ENCODE data around the gene MANBA. TPM values are rescaled to one million over a fixed set of nuclear protein-coding genes. Genes with fewer than 3 reads are reported as not detected.

MANBA gene
- total RNA-seq, 2 donors from 2014 or later, result 16.3 to 21.8 TPM

DNA sequence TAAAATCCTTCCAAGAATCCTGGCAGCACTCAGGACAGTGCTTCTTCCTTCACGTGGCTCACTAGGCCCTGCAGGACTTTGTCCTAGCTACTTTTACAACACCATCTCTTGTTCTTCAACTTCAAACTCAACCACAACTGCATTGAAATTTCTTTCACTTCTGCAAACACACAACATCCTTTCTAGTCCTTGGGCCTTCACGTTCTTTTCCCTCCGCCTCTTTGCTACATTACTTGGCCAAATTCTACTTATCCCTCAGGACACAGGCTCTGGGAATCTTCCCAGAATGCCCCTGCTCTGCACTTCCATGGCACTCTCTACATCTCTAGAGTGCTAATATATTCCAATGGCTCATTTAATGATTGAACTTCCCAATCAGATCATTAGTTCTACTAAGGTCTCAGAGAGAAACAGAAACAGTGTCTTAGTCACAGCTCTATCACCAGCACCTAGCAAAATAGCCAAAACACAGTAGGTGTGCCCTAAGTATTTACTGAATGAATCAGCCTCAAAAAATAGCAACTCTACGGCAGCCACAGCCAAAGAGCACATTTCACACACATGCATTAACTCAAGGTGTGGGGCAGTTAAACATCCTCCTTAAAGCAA, 73.3 kb downstream of the MANBA start:
- no peak overlapping the region for H3K9ac ChIP-seq (ENCODE audit: low read depth in 2 of 2, low read length in 2 of 2)
- TF ChIP-seq, protein P1, sequence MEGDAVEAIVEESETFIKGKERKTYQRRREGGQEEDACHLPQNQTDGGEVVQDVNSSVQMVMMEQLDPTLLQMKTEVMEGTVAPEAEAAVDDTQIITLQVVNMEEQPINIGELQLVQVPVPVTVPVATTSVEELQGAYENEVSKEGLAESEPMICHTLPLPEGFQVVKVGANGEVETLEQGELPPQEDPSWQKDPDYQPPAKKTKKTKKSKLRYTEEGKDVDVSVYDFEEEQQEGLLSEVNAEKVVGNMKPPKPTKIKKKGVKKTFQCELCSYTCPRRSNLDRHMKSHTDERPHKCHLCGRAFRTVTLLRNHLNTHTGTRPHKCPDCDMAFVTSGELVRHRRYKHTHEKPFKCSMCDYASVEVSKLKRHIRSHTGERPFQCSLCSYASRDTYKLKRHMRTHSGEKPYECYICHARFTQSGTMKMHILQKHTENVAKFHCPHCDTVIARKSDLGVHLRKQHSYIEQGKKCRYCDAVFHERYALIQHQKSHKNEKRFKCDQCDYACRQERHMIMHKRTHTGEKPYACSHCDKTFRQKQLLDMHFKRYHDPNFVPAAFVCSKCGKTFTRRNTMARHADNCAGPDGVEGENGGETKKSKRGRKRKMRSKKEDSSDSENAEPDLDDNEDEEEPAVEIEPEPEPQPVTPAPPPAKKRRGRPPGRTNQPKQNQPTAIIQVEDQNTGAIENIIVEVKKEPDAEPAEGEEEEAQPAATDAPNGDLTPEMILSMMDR (IDR thresholded peaks at IDR 0.05), result no peak
- no peak overlapping the region for H3K4me3 ChIP-seq
- H3K9me3 ChIP-seq, result no peaks in the 10 kb centered on the region
- no peak for DNase-seq
- no peak overlapping the region for H3K27ac ChIP-seq
- H3K27me3 ChIP-seq, result no peaks in the 10 kb centered on the region
- intact Hi-C loops (cut with DNase I), result no loop called here
- H3K36me3 ChIP-seq, result no peaks in the 10 kb centered on the region
- H3K4me1 ChIP-seq, result no peaks in the 10 kb centered on the region

DNA sequence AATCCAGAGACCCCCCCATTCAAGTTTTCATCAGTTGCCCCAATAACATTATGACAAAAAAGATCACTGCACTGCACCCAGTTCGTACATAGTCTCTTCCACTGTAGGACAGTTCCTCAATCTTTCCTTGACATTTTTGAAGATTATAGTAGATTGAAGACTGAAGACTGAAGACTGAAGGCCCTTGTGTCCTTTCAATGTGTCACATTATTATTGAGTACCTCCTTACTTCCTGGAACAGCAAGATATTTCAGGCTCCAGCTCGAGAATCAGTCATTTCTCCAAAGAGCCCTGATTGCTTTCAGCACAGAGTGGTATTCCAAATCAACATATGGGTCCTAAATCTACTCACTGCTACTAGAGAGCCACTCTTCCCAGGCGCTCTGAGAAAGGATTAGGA, 75.0 kb downstream of the MANBA start:
- H3K36me3 ChIP-seq, result no peaks in the 10 kb centered on the region
- H3K27me3 ChIP-seq, result no peaks in the 10 kb centered on the region
- TF ChIP-seq, protein P1 (IDR thresholded peaks at IDR 0.05), result no peak
- no peaks in the 10 kb centered on the region for H3K9me3 ChIP-seq
- H3K4me1 ChIP-seq, result no peaks in the 10 kb centered on the region
- DNase-seq, result no peak
- intact Hi-C loops (cut with DNase I), result no loop called here
- no peak overlapping the region for H3K4me3 ChIP-seq
- no peak overlapping the region for H3K9ac ChIP-seq (ENCODE audit: low read depth in 2 of 2, low read length in 2 of 2)
- no peak overlapping the region for H3K27ac ChIP-seq

DNA sequence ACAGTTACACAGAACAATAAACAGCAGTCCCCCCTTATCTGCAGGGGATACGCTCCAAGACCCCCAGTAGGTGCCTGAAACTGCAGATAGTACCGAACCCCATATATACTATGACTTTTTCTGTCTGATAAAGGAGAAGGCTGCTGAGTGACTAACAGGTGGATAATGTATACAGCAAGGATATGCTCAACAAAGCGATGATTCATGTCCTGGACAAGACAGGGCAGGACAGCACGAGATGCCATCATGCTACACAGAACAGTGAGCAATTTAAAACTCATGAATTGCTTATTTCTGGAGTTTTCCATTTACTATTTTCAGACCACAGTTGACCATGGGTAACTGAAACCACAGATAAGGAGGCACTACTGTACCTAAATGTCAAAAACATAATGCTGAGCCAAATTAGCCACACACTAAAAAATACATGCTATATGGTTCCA, 76.1 kb downstream of the MANBA start:
- H3K9ac ChIP-seq (ENCODE audit: low read depth in 2 of 2, low read length in 2 of 2), result no peak overlapping the region
- intact Hi-C loops (cut with DNase I), result no loop called here
- H3K27ac ChIP-seq, result no peak overlapping the region
- H3K36me3 ChIP-seq, result no peaks in the 10 kb centered on the region
- no peaks in the 10 kb centered on the region for H3K4me1 ChIP-seq
- no peaks in the 10 kb centered on the region for H3K9me3 ChIP-seq
- H3K27me3 ChIP-seq, result no peaks in the 10 kb centered on the region
- H3K4me3 ChIP-seq, result no peak overlapping the region
- no peak for DNase-seq
- TF ChIP-seq, protein P1 (IDR thresholded peaks at IDR 0.05), result no peak

DNA sequence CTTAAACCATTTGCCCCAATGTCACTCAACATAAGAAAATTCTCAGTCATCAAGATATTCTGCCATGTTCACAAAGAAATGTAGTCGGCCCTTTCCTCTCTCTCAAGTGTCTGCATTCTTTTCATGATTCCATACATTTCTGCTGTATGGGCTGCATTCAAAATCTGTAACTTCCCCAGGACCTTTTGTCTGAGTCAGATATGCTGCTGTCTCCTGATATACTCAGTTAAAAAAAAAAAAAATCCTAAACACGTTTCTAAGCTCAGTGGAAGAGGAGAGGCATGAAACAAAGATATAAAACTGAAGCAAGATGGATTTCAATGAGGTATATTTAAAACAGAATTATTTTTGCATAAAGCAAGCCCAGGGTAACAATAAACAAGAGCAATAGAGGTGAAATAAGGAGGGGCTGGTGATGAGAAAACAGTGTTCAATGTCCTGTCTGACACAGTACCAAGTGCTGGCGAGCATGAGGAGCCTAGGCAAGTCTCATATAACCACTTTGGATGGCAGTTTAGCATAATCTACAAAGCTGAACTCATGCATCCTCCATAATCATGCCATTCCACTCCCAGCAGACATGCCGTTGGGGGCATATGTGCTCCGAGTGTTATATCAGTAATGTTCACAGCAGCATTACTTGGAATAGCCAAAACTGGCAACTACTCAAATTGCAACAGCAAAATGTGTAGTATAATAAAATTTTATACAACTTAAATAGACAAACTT, 76.7 kb downstream of the MANBA start:
- no peak for DNase-seq
- H3K27me3 ChIP-seq, result no peaks in the 10 kb centered on the region
- H3K27ac ChIP-seq, result no peak overlapping the region
- no peaks in the 10 kb centered on the region for H3K36me3 ChIP-seq
- TF ChIP-seq, protein P1 (IDR thresholded peaks at IDR 0.05), result no peak
- H3K4me3 ChIP-seq, result no peak overlapping the region
- intact Hi-C loops (cut with DNase I), result no loop called here
- no peak overlapping the region for H3K9ac ChIP-seq (ENCODE audit: low read depth in 2 of 2, low read length in 2 of 2)
- H3K4me1 ChIP-seq, result no peaks in the 10 kb centered on the region
- no peaks in the 10 kb centered on the region for H3K9me3 ChIP-seq

DNA sequence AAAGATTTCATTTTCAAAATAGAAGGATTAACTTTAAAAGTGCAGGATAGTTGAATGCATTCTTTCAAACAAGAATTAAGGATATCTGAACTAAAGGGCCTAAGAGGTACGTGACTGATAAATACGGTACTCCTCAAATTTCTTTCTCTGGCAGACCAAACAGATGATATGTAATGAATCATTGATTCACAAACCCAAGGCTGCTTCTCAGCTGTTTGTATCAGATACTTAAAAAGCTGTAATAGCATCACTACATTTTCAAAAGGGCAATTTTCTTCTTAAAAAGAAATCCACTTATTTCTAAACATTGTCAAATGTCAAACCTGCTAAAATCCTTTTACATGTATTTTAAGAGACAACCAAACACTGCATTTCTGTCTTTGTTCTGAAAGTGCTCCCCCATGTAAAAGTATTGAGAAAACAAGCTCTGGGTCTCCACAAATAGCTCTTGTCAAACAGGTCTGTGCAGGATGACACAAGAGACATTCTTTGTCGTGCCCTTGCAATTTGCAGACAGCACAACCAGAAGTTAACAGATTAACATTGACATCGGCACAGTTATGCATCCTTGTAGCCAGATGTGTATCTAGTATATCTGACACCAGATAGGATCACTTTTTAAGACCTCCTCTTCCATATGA, 82.0 kb downstream of the MANBA start:
- Histone ChIP-seq H3K36me3 (no peaks in the 10 kb centered on the region), H3K4me3 (no peak overlapping the region), H3K9ac (ENCODE audit: low read depth in 2 of 2, low read length in 2 of 2) (no peak overlapping the region), H3K27ac (no peak overlapping the region), H3K9me3 (no peaks in the 10 kb centered on the region), H3K27me3 (no peaks in the 10 kb centered on the region), H3K4me1 (no peaks in the 10 kb centered on the region)
- DNase-seq, result no peak
- TF ChIP-seq, protein P1 (IDR thresholded peaks at IDR 0.05), result no peak
- intact Hi-C loops (cut with DNase I), result no loop called here

Measured in colonic mucosa (tissue), 4 donors.